Panc1 (cell line): Measurements from ENCODE around the gene PLXNA2. TPM values are rescaled to one million over a fixed set of nuclear protein-coding genes. Genes with fewer than 3 reads are reported as not detected.

ENCODE experiments used
- ATAC-seq: fragments of 200-7000 bp; cut with Tn5 transposase; 2 replicates; pipeline ENCODE4 v1.9.1; 2020; ENCODE audit warnings: mild to moderate bottlenecking, moderate library complexity
- BruUV-seq: library from RNA; stranded (reverse); fragments of 400-500 nt; replicated peaks from 2 replicates; lab custom pipeline; 2021; lab: Mats Ljungman, UMichigan
- CTCF ChIA-PET: fragments of 300-600 bp; sonication (Branson Sonifier 250); formaldehyde crosslinking; loops from one replicate; lab custom pipeline; 2022; ENCODE audit warnings: antibody characterized with exemption; lab: Charles Lee
- POLR2A ChIA-PET: fragments of 300-600 bp; sonication (Branson Sonifier 250); formaldehyde crosslinking; loops from one replicate; lab custom pipeline; 2022; ENCODE audit warnings: antibody characterized with exemption; lab: Charles Lee
- DNase-seq: peaks from one replicate; pipeline ENCODE4 v3.0.0-alpha.2; 2010; ENCODE audit warnings: low read depth, low spot score
- H3K27ac ChIP-seq: 2 replicates; pipeline ENCODE4 v1.5.1; 2011; ENCODE audit warnings: mild to moderate bottlenecking, low read length, inconsistent platforms
- H3K27me3 ChIP-seq: fragments of 200-500 bp; sonication (Bioruptor generic); 2 replicates; pipeline ENCODE4 v1.6.0; 2014; ENCODE audit warnings: low read length, inconsistent platforms; ENCODE audit not compliant: control insufficient read depth, insufficient read depth
- H3K36me3 ChIP-seq: fragments of 200-500 bp; sonication (Bioruptor generic); 2 replicates; pipeline ENCODE4 v1.5.1; 2014; ENCODE audit warnings: inconsistent platforms, mild to moderate bottlenecking, low read length, moderate library complexity; ENCODE audit not compliant: control insufficient read depth, insufficient read depth
- H3K4me1 ChIP-seq: 2 replicates; pipeline ENCODE4 v1.5.1; 2011; ENCODE audit warnings: inconsistent platforms, mild to moderate bottlenecking, low read length, moderate library complexity; ENCODE audit not compliant: control insufficient read depth, insufficient read depth
- H3K4me3 ChIP-seq, 2 experiments: 2 replicates each; pipeline ENCODE4 v1.5.1; 2011 to 2012; ENCODE audit warnings: low read depth in 2 of 2, low read length in 2 of 2, mild to moderate bottlenecking in 2 of 2, inconsistent platforms in 1 of 2, moderate library complexity in 1 of 2
- H3K9me3 ChIP-seq: fragments of 200-500 bp; sonication (Bioruptor generic); 2 replicates; pipeline ENCODE4 v1.5.1; 2014; ENCODE audit warnings: low read depth, mild to moderate bottlenecking, inconsistent platforms, low read length, moderate library complexity; ENCODE audit not compliant: control insufficient read depth, insufficient read depth
- POLR2AphosphoS5 ChIP-seq: IDR thresholded peaks from 2 replicates; pipeline ENCODE4 v1.6.1; 2012; ENCODE audit warnings: mild to moderate bottlenecking, low read depth, low read length, moderate library complexity
- SIN3A ChIP-seq: IDR thresholded peaks from 2 replicates; pipeline ENCODE4 v1.6.1; 2012; ENCODE audit warnings: low read depth, mild to moderate bottlenecking, low read length, moderate library complexity, borderline replicate concordance; ENCODE audit not compliant: insufficient read depth
- TCF7L2 ChIP-seq: IDR thresholded peaks from 2 replicates; pipeline ENCODE4 v1.6.1; 2011; ENCODE audit warnings: mild to moderate bottlenecking, low read depth, low read length, inconsistent platforms
- in situ Hi-C: cut with HindIII; loops from 2 replicates; pipeline ENCODE4 v1.10.0; 2016; ENCODE audit warnings: low sequenced_read_pairs, low pct_unique_long_range_greater_than_20kb
- intact Hi-C: fragments of 100-400 bp; cut with micrococcal nuclease; formaldehyde crosslinking; loops from one replicate; pipeline ENCODE4 v1.10.0; 2022; ENCODE audit not compliant: unreplicated experiment
- total RNA-seq: library from RNA; stranded (reverse); gene quantifications from one replicate; pipeline ENCODE4 v1.2.1, GENCODE V29; 2021; ENCODE audit not compliant: unreplicated experiment
- TF ChIP-seq, protein P1 (sequence below), 2 experiments: IDR thresholded peaks; 2 replicates each; pipeline ENCODE4 v1.6.1; 2011 to 2012; ENCODE audit warnings: low read depth in 2 of 2, control low read depth in 1 of 2, low read length in 1 of 2, mild to moderate bottlenecking in 1 of 2, moderate library complexity in 1 of 2; ENCODE audit not compliant: insufficient read depth in 1 of 2
- TF ChIP-seq, protein P2 (sequence below): fragments of 450-650 bp; IDR thresholded peaks from 2 replicates; pipeline ENCODE4 v1.5.1; 2017; ENCODE audit warnings: mild to moderate bottlenecking

The PLXNA2 gene
- total RNA-seq, 1 experiment from 2014 or later: 0.98 TPM

DNA sequence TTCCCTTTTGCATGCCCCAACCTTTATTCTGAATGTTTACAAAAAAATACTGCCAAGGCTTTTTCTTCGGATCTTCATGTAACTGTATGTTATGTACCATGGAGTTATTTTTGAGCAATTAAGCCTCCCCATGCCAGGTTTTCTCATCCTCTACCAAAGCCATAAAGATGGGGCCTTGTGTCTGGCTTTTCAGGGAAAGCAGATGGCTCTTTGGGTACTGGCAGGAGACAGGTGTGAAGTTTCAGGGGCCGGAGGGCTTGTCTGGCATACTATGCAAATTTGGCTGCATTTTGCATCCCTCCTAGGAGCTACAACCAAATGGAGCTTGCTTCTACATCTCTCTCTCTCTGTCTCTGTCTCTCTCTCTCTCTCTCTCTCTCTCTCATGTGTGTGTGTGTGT is 28.1 kb upstream of the PLXNA2 start:
- POLR2A ChIA-PET: no interaction called here
- ATAC-seq: no peak
- no TSS peak for BruUV-seq
- no peak for TF ChIP-seq TCF7L2
- TF ChIP-seq, protein P1, sequence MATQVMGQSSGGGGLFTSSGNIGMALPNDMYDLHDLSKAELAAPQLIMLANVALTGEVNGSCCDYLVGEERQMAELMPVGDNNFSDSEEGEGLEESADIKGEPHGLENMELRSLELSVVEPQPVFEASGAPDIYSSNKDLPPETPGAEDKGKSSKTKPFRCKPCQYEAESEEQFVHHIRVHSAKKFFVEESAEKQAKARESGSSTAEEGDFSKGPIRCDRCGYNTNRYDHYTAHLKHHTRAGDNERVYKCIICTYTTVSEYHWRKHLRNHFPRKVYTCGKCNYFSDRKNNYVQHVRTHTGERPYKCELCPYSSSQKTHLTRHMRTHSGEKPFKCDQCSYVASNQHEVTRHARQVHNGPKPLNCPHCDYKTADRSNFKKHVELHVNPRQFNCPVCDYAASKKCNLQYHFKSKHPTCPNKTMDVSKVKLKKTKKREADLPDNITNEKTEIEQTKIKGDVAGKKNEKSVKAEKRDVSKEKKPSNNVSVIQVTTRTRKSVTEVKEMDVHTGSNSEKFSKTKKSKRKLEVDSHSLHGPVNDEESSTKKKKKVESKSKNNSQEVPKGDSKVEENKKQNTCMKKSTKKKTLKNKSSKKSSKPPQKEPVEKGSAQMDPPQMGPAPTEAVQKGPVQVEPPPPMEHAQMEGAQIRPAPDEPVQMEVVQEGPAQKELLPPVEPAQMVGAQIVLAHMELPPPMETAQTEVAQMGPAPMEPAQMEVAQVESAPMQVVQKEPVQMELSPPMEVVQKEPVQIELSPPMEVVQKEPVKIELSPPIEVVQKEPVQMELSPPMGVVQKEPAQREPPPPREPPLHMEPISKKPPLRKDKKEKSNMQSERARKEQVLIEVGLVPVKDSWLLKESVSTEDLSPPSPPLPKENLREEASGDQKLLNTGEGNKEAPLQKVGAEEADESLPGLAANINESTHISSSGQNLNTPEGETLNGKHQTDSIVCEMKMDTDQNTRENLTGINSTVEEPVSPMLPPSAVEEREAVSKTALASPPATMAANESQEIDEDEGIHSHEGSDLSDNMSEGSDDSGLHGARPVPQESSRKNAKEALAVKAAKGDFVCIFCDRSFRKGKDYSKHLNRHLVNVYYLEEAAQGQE (IDR thresholded peaks at IDR 0.05; ENCODE audit: insufficient read depth in 1 of 2, low read depth in 2 of 2, low read length in 1 of 2): no peak
- no peak for TF ChIP-seq SIN3A
- TF ChIP-seq, protein P2, sequence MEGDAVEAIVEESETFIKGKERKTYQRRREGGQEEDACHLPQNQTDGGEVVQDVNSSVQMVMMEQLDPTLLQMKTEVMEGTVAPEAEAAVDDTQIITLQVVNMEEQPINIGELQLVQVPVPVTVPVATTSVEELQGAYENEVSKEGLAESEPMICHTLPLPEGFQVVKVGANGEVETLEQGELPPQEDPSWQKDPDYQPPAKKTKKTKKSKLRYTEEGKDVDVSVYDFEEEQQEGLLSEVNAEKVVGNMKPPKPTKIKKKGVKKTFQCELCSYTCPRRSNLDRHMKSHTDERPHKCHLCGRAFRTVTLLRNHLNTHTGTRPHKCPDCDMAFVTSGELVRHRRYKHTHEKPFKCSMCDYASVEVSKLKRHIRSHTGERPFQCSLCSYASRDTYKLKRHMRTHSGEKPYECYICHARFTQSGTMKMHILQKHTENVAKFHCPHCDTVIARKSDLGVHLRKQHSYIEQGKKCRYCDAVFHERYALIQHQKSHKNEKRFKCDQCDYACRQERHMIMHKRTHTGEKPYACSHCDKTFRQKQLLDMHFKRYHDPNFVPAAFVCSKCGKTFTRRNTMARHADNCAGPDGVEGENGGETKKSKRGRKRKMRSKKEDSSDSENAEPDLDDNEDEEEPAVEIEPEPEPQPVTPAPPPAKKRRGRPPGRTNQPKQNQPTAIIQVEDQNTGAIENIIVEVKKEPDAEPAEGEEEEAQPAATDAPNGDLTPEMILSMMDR: no peak
- no peak for TF ChIP-seq POLR2AphosphoS5
- no peak overlapping the region for H3K4me3 ChIP-seq
- no peaks in the 10 kb centered on the region for H3K9me3 ChIP-seq
- H3K4me1 ChIP-seq: no peaks in the 10 kb centered on the region
- no peaks in the 10 kb centered on the region for H3K36me3 ChIP-seq
- CTCF ChIA-PET: no interaction called here
- H3K27me3 ChIP-seq: peaks cover 7% of the 10 kb centered on the region
- in situ Hi-C loops (no loop called here), intact Hi-C loops (no loop called here)
- no peak for DNase-seq
- no peak overlapping the region for H3K27ac ChIP-seq

DNA sequence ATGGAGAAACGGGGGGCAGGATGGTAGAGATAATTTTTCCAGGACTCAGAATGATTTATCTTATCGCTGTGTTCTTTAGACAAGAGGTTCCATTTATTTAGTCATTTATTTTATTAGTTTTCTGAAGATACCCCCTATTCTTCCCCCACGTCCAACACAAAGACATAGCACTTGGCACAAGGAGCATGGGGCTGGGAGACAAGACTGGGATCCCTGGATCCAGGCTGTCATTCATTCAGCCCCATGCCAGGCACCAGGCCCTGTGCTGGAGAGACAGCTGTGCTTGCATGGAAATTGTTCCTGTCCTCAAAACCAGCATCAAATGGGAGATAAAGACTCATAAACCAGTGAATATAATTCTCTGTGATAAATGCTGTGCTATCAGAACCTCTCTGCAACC is 27.1 kb upstream of the PLXNA2 start:
- no TSS peak for BruUV-seq
- intact Hi-C loops: no loop called here

More for the DNA sequence above, 27.1 kb upstream of the PLXNA2 start:
- no peak for ATAC-seq
- Histone ChIP-seq H3K27ac (no peak overlapping the region), H3K27me3 (peaks cover 9% of the 10 kb centered on the region), H3K36me3 (no peaks in the 10 kb centered on the region), H3K4me3 (no peak overlapping the region), H3K4me1 (no peaks in the 10 kb centered on the region), H3K9me3 (no peaks in the 10 kb centered on the region)
- in situ Hi-C loops: no loop called here
- ChIA-PET POLR2A (no interaction called here), CTCF (no interaction called here)
- TF ChIP-seq, protein P2: no peak
- TF ChIP-seq POLR2AphosphoS5: no peak
- TF ChIP-seq, protein P1 (IDR thresholded peaks at IDR 0.05; ENCODE audit: insufficient read depth in 1 of 2, low read depth in 2 of 2, low read length in 1 of 2): no peak
- no peak for TF ChIP-seq SIN3A
- TF ChIP-seq TCF7L2: no peak
- no peak for DNase-seq
